ENCODE data around the gene MTMR6.

- no peak for TF ChIP-seq CTCF (IDR thresholded peaks at IDR 0.05 in 4 of 5, conservative IDR thresholded peaks at IDR 0.05 in 1 of 5)
- TF ChIP-seq POLR2A (IDR thresholded peaks at IDR 0.05) = no peak
Measured at GRCh38 chr13:25241007-25241406, 46.3 kb downstream of the MTMR6 start.
